ENCODE measurements around the gene SLC5A11.
"Not testable (repeated sequence)": the region's sequence is repeated elsewhere in the genome, so short reads cannot be mapped to it uniquely, and the experiment has no call there.

The SLC5A11 gene

GRCh38 chr16:24854607-24855171 is 8.9 kb downstream of the SLC5A11 start:
- DNase-seq (ENCODE audit: extremely low read depth, low read depth), result no peak
- no peak for TF ChIP-seq CTCF (IDR thresholded peaks at IDR 0.05; ENCODE audit: low read depth, low read length, missing control alignments)
- H3K4me3 ChIP-seq (replicated peaks; ENCODE audit: low read depth, low read length), result no peak overlapping the region

- DNase-seq (ENCODE audit: extremely low read depth, low read depth), result no peak
- TF ChIP-seq CTCF (IDR thresholded peaks at IDR 0.05; ENCODE audit: low read depth, low read length, missing control alignments), result no peak
- H3K4me3 ChIP-seq (replicated peaks; ENCODE audit: low read depth, low read length), result no peak overlapping the region
These were observed 9.9 kb downstream of the SLC5A11 start for GRCh38 chr16:24855678-24856077.

GRCh38 chr16:24856871-24857270 is 11.1 kb downstream of the SLC5A11 start:
- H3K4me3 ChIP-seq (replicated peaks; ENCODE audit: low read depth, low read length); DNase-seq (ENCODE audit: extremely low read depth, low read depth): not testable (repeated sequence)

GRCh38 chr16:24858219-24859041 is 12.7 kb downstream of the SLC5A11 start:
- TF ChIP-seq CTCF (IDR thresholded peaks at IDR 0.05; ENCODE audit: low read depth, low read length, missing control alignments), result no peak
- no peak for DNase-seq (ENCODE audit: extremely low read depth, low read depth)
- H3K4me3 ChIP-seq (replicated peaks; ENCODE audit: low read depth, low read length), result no peak overlapping the region

GRCh38 chr16:24861461-24861860 is 15.7 kb downstream of the SLC5A11 start:
- TF ChIP-seq CTCF (IDR thresholded peaks at IDR 0.05; ENCODE audit: low read depth, low read length, missing control alignments), result no peak
- no peak for DNase-seq (ENCODE audit: extremely low read depth, low read depth)
- H3K4me3 ChIP-seq (replicated peaks; ENCODE audit: low read depth, low read length), result no peak overlapping the region

- no peak for TF ChIP-seq CTCF (IDR thresholded peaks at IDR 0.05; ENCODE audit: low read depth, low read length, missing control alignments)
- no peak overlapping the region for H3K4me3 ChIP-seq (replicated peaks; ENCODE audit: low read depth, low read length)
- DNase-seq (ENCODE audit: extremely low read depth, low read depth), result no peak
These were observed 18.0 kb downstream of the SLC5A11 start for GRCh38 chr16:24863582-24864437.

GRCh38 chr16:24869033-24869432 is 23.3 kb downstream of the SLC5A11 start:
- no peak for DNase-seq (ENCODE audit: extremely low read depth, low read depth)
- H3K4me3 ChIP-seq (replicated peaks; ENCODE audit: low read depth, low read length), result no peak overlapping the region
- no peak for TF ChIP-seq CTCF (IDR thresholded peaks at IDR 0.05; ENCODE audit: low read depth, low read length, missing control alignments)

Measured in HFF-Myc (cell line).